ENCODE measurements around the gene TMPRSS11A.

The TMPRSS11A gene

DNA sequence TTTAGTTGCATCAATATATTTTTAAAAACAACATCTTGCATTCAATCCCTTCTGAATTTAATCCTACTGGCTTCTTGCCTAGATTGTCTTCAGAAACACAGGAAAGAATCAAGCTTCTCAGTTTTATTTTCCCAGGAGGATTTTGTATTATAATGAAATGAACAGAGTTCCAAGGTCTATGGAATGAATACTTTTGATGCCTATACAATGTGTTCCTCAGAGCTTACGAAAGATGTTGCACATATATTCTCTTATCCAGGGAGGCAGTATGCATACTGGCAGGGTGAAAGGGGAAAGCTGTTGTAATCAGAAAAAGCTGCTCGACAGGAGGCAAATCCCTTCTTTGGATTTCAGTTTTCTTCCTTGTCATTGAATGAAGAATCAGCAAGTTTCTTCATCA lies 88.3 kb downstream of the TMPRSS11A start:
- no peaks in the 10 kb centered on the region for H3F3A ChIP-seq (ENCODE audit: insufficient read depth, low read length)
- no peaks in the 10 kb centered on the region for H3K9me3 ChIP-seq (replicated peaks; ENCODE audit: insufficient read depth, low read length)
- H3K9ac ChIP-seq (ENCODE audit: low read length): no peak overlapping the region
- no peaks in the 10 kb centered on the region for H3K79me2 ChIP-seq (ENCODE audit: low read length)
- H2AFZ ChIP-seq (ENCODE audit: low read length): no peak overlapping the region
- DNase-seq: no peak
- H3K4me3 ChIP-seq (ENCODE audit: low read length): no peak overlapping the region
- H3K27ac ChIP-seq (ENCODE audit: low read length): no peak overlapping the region
- no peaks in the 10 kb centered on the region for H3K27me3 ChIP-seq (replicated peaks; ENCODE audit: insufficient read depth, low read length)
- TF ChIP-seq, protein P1, sequence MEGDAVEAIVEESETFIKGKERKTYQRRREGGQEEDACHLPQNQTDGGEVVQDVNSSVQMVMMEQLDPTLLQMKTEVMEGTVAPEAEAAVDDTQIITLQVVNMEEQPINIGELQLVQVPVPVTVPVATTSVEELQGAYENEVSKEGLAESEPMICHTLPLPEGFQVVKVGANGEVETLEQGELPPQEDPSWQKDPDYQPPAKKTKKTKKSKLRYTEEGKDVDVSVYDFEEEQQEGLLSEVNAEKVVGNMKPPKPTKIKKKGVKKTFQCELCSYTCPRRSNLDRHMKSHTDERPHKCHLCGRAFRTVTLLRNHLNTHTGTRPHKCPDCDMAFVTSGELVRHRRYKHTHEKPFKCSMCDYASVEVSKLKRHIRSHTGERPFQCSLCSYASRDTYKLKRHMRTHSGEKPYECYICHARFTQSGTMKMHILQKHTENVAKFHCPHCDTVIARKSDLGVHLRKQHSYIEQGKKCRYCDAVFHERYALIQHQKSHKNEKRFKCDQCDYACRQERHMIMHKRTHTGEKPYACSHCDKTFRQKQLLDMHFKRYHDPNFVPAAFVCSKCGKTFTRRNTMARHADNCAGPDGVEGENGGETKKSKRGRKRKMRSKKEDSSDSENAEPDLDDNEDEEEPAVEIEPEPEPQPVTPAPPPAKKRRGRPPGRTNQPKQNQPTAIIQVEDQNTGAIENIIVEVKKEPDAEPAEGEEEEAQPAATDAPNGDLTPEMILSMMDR (IDR thresholded peaks at IDR 0.05; ENCODE audit: low read length): no peak
- TF ChIP-seq EZH2phosphoT487 (IDR thresholded peaks at IDR 0.05; ENCODE audit: low read length) (no peak), EZH2 (optimal IDR thresholded peaks at IDR 0.05; ENCODE audit: low read depth, low read length) (no peak)
- H3K4me2 ChIP-seq (ENCODE audit: low read depth, low read length): no peak overlapping the region
- H3K4me1 ChIP-seq (ENCODE audit: low read length): no peaks in the 10 kb centered on the region
- H4K20me1 ChIP-seq (ENCODE audit: insufficient read depth, low read length): no peaks in the 10 kb centered on the region
- no peaks in the 10 kb centered on the region for H3K36me3 ChIP-seq (replicated peaks; ENCODE audit: insufficient read depth, low read length)
- no peaks in the 10 kb centered on the region for H3K9me2 ChIP-seq (replicated peaks; ENCODE audit: insufficient read depth, low read length)

DNA sequence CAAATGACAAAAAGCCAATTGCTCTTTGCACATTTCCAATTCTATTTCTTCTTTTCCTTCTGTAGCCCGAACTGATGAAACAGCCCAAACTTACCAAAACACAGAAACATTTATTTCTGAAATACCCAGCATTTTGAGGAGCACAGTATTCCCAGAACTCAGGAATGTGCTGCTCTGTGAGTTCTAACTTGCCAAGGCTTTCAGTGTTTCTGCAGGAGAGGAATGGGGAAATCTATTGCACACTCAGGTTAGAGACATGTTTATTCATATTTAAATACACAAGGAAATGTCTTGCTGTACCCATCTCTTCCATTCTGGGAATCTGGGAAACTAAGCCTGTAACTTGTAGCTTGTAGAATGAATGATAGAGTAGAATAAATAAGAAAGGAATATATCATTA lies 90.2 kb downstream of the TMPRSS11A start:
- Histone ChIP-seq H3K9me3 (replicated peaks; ENCODE audit: insufficient read depth, low read length) (no peaks in the 10 kb centered on the region), H2AFZ (ENCODE audit: low read length) (no peak overlapping the region), H3K9me2 (replicated peaks; ENCODE audit: insufficient read depth, low read length) (no peaks in the 10 kb centered on the region), H3K27ac (ENCODE audit: low read length) (no peak overlapping the region), H3K4me3 (ENCODE audit: low read length) (no peak overlapping the region), H4K20me1 (ENCODE audit: insufficient read depth, low read length) (no peaks in the 10 kb centered on the region), H3F3A (ENCODE audit: insufficient read depth, low read length) (no peaks in the 10 kb centered on the region), H3K9ac (ENCODE audit: low read length) (no peak overlapping the region), H3K4me2 (ENCODE audit: low read depth, low read length) (no peak overlapping the region), H3K27me3 (replicated peaks; ENCODE audit: insufficient read depth, low read length) (no peaks in the 10 kb centered on the region), H3K4me1 (ENCODE audit: low read length) (no peaks in the 10 kb centered on the region), H3K36me3 (replicated peaks; ENCODE audit: insufficient read depth, low read length) (no peaks in the 10 kb centered on the region), H3K79me2 (ENCODE audit: low read length) (no peaks in the 10 kb centered on the region)
- no peak for DNase-seq
- TF ChIP-seq EZH2phosphoT487 (IDR thresholded peaks at IDR 0.05; ENCODE audit: low read length): no peak
- no peak for TF ChIP-seq EZH2 (optimal IDR thresholded peaks at IDR 0.05; ENCODE audit: low read depth, low read length)
- TF ChIP-seq, protein P1 (IDR thresholded peaks at IDR 0.05; ENCODE audit: low read length): no peak

DNA sequence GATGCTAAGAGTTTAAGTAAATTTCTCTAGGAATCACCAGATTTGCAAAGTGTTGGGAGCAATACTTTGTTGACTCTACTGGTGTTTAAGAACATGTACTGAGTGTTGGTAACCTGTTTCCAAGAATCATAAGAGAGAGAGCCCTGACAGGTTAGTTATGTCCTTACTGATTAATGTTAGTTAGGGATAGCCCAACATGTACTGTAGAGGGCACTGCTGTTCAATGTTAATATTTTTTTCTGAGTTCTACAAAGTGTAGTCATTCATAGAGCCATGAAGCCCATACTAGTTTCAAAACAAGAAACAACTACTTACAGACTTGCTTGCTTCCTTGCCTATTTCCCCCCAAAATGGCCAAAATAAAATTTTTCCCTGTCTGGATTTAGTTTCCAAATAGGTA lies 91.4 kb downstream of the TMPRSS11A start:
- H3F3A ChIP-seq (ENCODE audit: insufficient read depth, low read length): no peaks in the 10 kb centered on the region
- H3K79me2 ChIP-seq (ENCODE audit: low read length): no peaks in the 10 kb centered on the region
- H4K20me1 ChIP-seq (ENCODE audit: insufficient read depth, low read length): no peaks in the 10 kb centered on the region
- H3K27me3 ChIP-seq (replicated peaks; ENCODE audit: insufficient read depth, low read length): no peaks in the 10 kb centered on the region
- no peak overlapping the region for H2AFZ ChIP-seq (ENCODE audit: low read length)
- H3K36me3 ChIP-seq (replicated peaks; ENCODE audit: insufficient read depth, low read length): no peaks in the 10 kb centered on the region
- TF ChIP-seq, protein P1 (IDR thresholded peaks at IDR 0.05; ENCODE audit: low read length): peak; percentile 51
- no peak for TF ChIP-seq EZH2phosphoT487 (IDR thresholded peaks at IDR 0.05; ENCODE audit: low read length)
- peak; percentile 49 for DNase-seq
- H3K4me2 ChIP-seq (ENCODE audit: low read depth, low read length): no peak overlapping the region
- no peaks in the 10 kb centered on the region for H3K4me1 ChIP-seq (ENCODE audit: low read length)
- no peaks in the 10 kb centered on the region for H3K9me3 ChIP-seq (replicated peaks; ENCODE audit: insufficient read depth, low read length)
- H3K4me3 ChIP-seq (ENCODE audit: low read length): no peak overlapping the region
- H3K9ac ChIP-seq (ENCODE audit: low read length): no peak overlapping the region
- H3K27ac ChIP-seq (ENCODE audit: low read length): no peak overlapping the region
- H3K9me2 ChIP-seq (replicated peaks; ENCODE audit: insufficient read depth, low read length): no peaks in the 10 kb centered on the region
